ENCODE measurements around the gene WDR18. TPM values are rescaled to one million over a fixed set of nuclear protein-coding genes. Genes with fewer than 3 reads are reported as not detected.

WDR18 gene
- total RNA-seq, 1 experiment from 2014 or later, result 124 TPM

DNA sequence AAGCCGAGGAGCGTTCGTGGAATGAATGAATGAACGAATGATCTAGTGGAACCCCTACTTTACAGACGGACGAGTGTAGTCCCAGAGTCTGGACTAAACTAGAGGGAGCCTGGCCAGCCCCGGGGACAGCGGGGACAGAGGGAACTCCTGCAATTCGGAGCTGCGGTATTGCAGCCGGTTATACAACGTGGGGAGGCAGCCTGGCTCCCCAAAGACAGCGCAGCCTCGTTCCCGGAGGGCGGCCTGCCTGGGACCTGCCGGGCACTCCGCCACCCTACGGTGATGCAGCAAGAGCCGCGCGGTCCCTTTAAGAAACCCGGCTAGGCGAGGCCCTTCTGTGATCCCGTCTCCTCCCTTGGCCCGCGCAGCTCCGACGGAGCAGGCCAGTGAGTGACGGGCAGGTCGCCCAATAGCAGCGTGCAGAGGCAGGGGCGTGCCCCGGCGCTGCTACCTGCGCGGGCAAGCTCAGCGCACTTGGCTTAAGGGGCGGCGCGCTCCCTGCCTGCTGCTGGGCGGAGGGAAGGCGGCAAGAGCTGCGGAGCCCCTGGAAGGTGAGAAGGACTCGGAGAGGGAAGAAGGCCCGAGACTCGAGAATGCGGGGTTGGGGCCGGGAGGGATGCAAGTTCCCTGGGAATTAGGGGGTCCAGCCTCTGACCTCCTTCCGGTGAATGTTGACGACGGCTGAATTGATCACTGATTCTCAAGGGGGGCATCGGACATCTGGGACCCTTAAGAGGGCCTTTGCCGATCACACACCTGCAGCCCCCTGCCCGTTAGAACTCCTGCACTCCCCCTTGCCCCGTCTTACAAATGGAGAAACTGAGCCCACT lies 55.7 kb downstream of the WDR18 start, which contains the start of gene ABCA7:
Gene ABCA7 (plus strand): TSS at position 462 of the 830 bp plus-strand sequence. CDS start 1,255 bp downstream, outside the sequence.
- H3K27me3 ChIP-seq (ENCODE audit: insufficient read depth, low read length), result no peaks in the 10 kb centered on the region
- DNase-seq (ENCODE audit: low read depth, low spot score) (peak; percentile 96), ATAC-seq (peak; percentile 78)
- TF ChIP-seq EGR1 (IDR thresholded peaks at IDR 0.05; ENCODE audit: low read depth) (no peak), EZH2phosphoT487 (IDR thresholded peaks at IDR 0.05; ENCODE audit: borderline replicate concordance) (no peak), RAD21 (IDR thresholded peaks at IDR 0.05; ENCODE audit: low read depth) (no peak), POLR2AphosphoS5 (IDR thresholded peaks at IDR 0.05; ENCODE audit: low read depth, low read length) (peak; percentile 70), ELF1 (IDR thresholded peaks at IDR 0.05; ENCODE audit: borderline replicate concordance, low read depth) (no peak), TCF7L2 (IDR thresholded peaks at IDR 0.05; ENCODE audit: borderline replicate concordance, extremely low read depth, insufficient read depth, insufficient read length) (peak; percentile 49), YY1 (IDR thresholded peaks at IDR 0.05; ENCODE audit: extremely low read depth, insufficient replicate concordance, low read depth, low read length) (no peak), SP1 (IDR thresholded peaks at IDR 0.05; ENCODE audit: low read depth) (peak; percentile 99), SIN3A (IDR thresholded peaks at IDR 0.05; ENCODE audit: low read depth) (peak; percentile 71; the same call in 1 of the 2 replicates), POLR2A (IDR thresholded peaks at IDR 0.05; ENCODE audit: borderline replicate concordance, extremely low read depth, insufficient read depth, insufficient read length) (no peak), ZFX (IDR thresholded peaks at IDR 0.05) (peak; percentile 30; the same call in 1 of the 2 replicates)
- TF ChIP-seq, protein P1, sequence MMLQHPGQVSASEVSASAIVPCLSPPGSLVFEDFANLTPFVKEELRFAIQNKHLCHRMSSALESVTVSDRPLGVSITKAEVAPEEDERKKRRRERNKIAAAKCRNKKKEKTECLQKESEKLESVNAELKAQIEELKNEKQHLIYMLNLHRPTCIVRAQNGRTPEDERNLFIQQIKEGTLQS (IDR thresholded peaks at IDR 0.05), result no peak
- TF ChIP-seq, protein P2, sequence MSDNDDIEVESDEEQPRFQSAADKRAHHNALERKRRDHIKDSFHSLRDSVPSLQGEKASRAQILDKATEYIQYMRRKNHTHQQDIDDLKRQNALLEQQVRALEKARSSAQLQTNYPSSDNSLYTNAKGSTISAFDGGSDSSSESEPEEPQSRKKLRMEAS (IDR thresholded peaks at IDR 0.05), result peak; percentile 82
- no peaks in the 10 kb centered on the region for H3K9me3 ChIP-seq (ENCODE audit: control insufficient read depth in 1 of 2, insufficient read depth in 1 of 2, low read depth in 1 of 2, low read length in 2 of 2)
- peak within 1 kb of the TSS; percentile 78 for H3K27ac ChIP-seq (ENCODE audit: low read depth, low read length)
- peaks cover 4 to 14% of the 10 kb centered on the region in 2 experiments; a peak in 3 of 4 replicates for H3K36me3 ChIP-seq (ENCODE audit: control insufficient read depth in 1 of 2, insufficient read depth in 2 of 2, low read length in 2 of 2)
- peaks cover 31 to 67% of the 10 kb centered on the region in 2 experiments for H3K4me1 ChIP-seq (ENCODE audit: control insufficient read depth in 1 of 2, insufficient read depth in 2 of 2, low read length in 2 of 2)
- CTCF ChIA-PET, result interaction anchor here (0.9 to 1.1 kb wide), 4 partner anchors 12 to 227 kb away, joined by 3 to 7 read pairs (median 4); no protein-coding TSS in a partner anchor
- H3K79me2 ChIP-seq (ENCODE audit: insufficient read depth, low read length), result peaks cover 17% of the 10 kb centered on the region; the same call in 1 of the 2 replicates
- intact Hi-C loops (cut with micrococcal nuclease), result loop anchor here (2.0 kb wide), 1 partner anchor 13 kb away; the partner anchor contains the start of gene CNN2
- H3K4me3 ChIP-seq (replicated peaks in 1 of 2; ENCODE audit: low read depth in 1 of 2, low read length in 2 of 2), result peak within 1 kb of the TSS; percentile 91
- H3K9me2 ChIP-seq (ENCODE audit: insufficient read depth), result no peaks in the 10 kb centered on the region
- peak within 1 kb of the TSS; percentile 84 for H3K9ac ChIP-seq (ENCODE audit: low read length)
- no peak within 1 kb of the TSS for H2AFZ ChIP-seq (ENCODE audit: low read depth, low read length, poor library complexity, severe bottlenecking)
- BruUV-seq (replicated peaks), result TSS peak; percentile 52
- no peaks in the 10 kb centered on the region for H4K20me1 ChIP-seq (ENCODE audit: insufficient read depth)
- RAD21 ChIA-PET (ENCODE audit: low non-redundant PET in 1 of 2, low total read pairs in 2 of 2, uncharacterized antibody in 2 of 2, unreplicated experiment in 2 of 2), result interaction anchor here (1.0 to 1.1 kb wide), 2 partner anchors 12 to 15 kb away, joined by 4 read pairs; no protein-coding TSS in a partner anchor
- POLR2A ChIA-PET, result interaction anchor here (0.7 to 7.8 kb wide), 6 partner anchors 12 to 229 kb away, joined by 3 to 85 read pairs (median 6); partner anchors contain the start of genes CIRBP, CNN2, RNU6-2 and WDR18
- peak within 1 kb of the TSS; percentile 88 for H3K4me2 ChIP-seq (ENCODE audit: low read length)

Measured in HCT116 (cell line).